ENCODE data around the gene NPPB. TPM values are rescaled to one million over a fixed set of nuclear protein-coding genes. Genes with fewer than 3 reads are reported as not detected.

NPPB gene
- total and polyA plus RNA-seq, 2 of the 8 experiments (the other 6 are each of a cell fraction or from before 2014, with no cell fraction given), result 0.36 to 0.91 TPM

DNA sequence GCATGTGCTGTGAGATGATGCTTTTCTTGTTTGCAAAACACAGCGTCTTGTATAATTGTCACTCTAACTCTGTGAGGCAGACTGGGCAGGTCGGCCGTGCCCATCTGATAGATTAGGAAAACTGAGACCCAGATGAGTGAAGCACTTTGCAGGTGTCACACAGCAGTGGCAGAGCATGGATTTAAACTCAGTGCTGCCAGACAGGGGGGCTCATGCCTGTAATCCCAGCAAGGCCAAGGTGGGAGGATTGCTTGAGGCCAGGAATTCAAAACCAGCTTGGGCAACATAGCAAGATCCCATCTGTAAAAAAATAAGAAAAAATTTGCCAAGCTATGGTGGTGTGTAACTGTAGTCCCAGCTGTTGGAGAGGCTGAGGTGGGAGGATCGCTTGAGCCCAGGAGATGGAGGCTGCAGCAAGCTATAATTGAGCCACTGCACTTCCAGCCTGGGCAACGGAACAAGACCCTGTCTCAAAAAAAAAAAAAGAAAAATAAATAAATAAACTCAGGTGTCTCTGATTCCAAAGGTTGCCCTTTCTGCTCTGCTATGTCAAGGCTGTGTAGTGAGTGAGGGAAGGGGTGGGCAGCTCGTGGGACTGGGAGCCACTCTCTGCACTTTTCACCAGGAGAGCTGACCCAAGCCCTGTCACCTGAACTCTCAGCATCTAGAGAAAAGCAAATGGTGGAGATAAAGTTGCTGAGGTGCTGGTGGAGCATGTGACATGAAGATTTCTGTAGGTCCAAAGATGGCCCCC, 32.9 kb upstream of the NPPB start:
- no peak overlapping the region for H2BK12ac ChIP-seq (ENCODE audit: low read depth, low read length)
- TF ChIP-seq HDAC6 (IDR thresholded peaks at IDR 0.05; ENCODE audit: low read depth, low read length), result no peak
- TF ChIP-seq POLR2A (IDR thresholded peaks at IDR 0.05; ENCODE audit: control extremely low read depth in 1 of 2, low read depth in 2 of 2, low read length in 2 of 2), result no peak
- peak; percentile 75; the same call in 1 of the 2 replicates for TF ChIP-seq KDM1A (IDR thresholded peaks at IDR 0.05; ENCODE audit: borderline replicate concordance, low read length)
- TF ChIP-seq CHD1 (IDR thresholded peaks at IDR 0.05; ENCODE audit: low read depth, low read length), result no peak
- TF ChIP-seq SIX5 (IDR thresholded peaks at IDR 0.05; ENCODE audit: low read depth, low read length), result no peak
- CTCF ChIA-PET (ENCODE audit: partially characterized antibody), result interaction anchor here (0.6 to 4.9 kb wide), 22 partner anchors 10 to 658 kb away, joined by 3 to 67 read pairs (median 6); no protein-coding TSS in a partner anchor

More for the DNA sequence above, 32.9 kb upstream of the NPPB start:
- no peak overlapping the region for H3K4me3 ChIP-seq (ENCODE audit: extremely low read depth in 1 of 4, insufficient read depth in 2 of 4, low read depth in 3 of 4, low read length in 4 of 4)
- no peak overlapping the region for H3K18ac ChIP-seq (ENCODE audit: extremely low read depth, low read length)
- H3K23me2 ChIP-seq (ENCODE audit: low read depth, low read length), result peaks cover 5% of the 10 kb centered on the region; the same call in 1 of the 2 replicates
- no peak overlapping the region for H2BK15ac ChIP-seq (ENCODE audit: low read length)
- no peaks in the 10 kb centered on the region for H3K9me3 ChIP-seq (ENCODE audit: insufficient read depth in 2 of 2, low read depth in 1 of 2, low read length in 1 of 2)
- no peaks in the 10 kb centered on the region; the same call in 1 of the 2 replicates for H3K79me1 ChIP-seq (ENCODE audit: low read depth, low read length)
- H3K56ac ChIP-seq (replicated peaks; ENCODE audit: insufficient read length, low read depth, low read length), result no peak overlapping the region
- H3K27me3 ChIP-seq (replicated peaks in 1 of 4; ENCODE audit: control insufficient read depth in 3 of 4, extremely low read depth in 1 of 4, insufficient read depth in 3 of 4, low read length in 3 of 4), result no peaks in the 10 kb centered on the region
- no peak overlapping the region for H4K91ac ChIP-seq (replicated peaks; ENCODE audit: insufficient read length, low read length)
- no peak overlapping the region for H4K5ac ChIP-seq (ENCODE audit: insufficient read length, low read depth, low read length)
- H2BK20ac ChIP-seq (ENCODE audit: low read length), result no peak overlapping the region
- H2BK120ac ChIP-seq (replicated peaks; ENCODE audit: low read depth, low read length), result no peak overlapping the region
- no peak for DNase-seq (ENCODE audit: low read depth in 1 of 2, low spot score in 2 of 2)
- no peak overlapping the region for H2AK5ac ChIP-seq (ENCODE audit: low read depth, low read length)
- no peak overlapping the region for H3K4ac ChIP-seq (replicated peaks; ENCODE audit: insufficient read length, low read depth, low read length)
- H3K79me2 ChIP-seq (ENCODE audit: control insufficient read depth in 1 of 2, insufficient read depth in 2 of 2, low read length in 2 of 2), result no peaks in the 10 kb centered on the region
- no peak overlapping the region for H2BK5ac ChIP-seq (ENCODE audit: low read depth, low read length)
- POLR2A ChIA-PET (ENCODE audit: partially characterized antibody), result interaction anchor here (1.3 to 3.6 kb wide), 3 partner anchors 17 to 34 kb away, joined by 3 to 40 read pairs (median 6); no protein-coding TSS in a partner anchor
- no peak overlapping the region; the same call in 1 of the 2 replicates for H4K8ac ChIP-seq (ENCODE audit: extremely low read depth, insufficient read depth, low read length)
- H4K20me1 ChIP-seq (replicated peaks in 1 of 2; ENCODE audit: control insufficient read depth in 1 of 2, insufficient read depth in 2 of 2, low read length in 2 of 2), result no peaks in the 10 kb centered on the region
- 80% methylated on average over 6 of the region's 6 CpGs; no CpG with 5 or more reads in 1 of the 2 experiments for WGBS, 2 experiments (ENCODE audit: extremely low coverage in 1 of 2, insufficient coverage in 1 of 2, insufficient read length in 1 of 2, insufficient replicate concordance in 2 of 2, low coverage in 1 of 2, low lambda C conversion rate in 2 of 2, missing lambda C conversion rate in 1 of 2)
- no peaks in the 10 kb centered on the region for H3K36me3 ChIP-seq (ENCODE audit: control insufficient read depth in 2 of 4, insufficient read depth in 4 of 4, low read length in 3 of 4)
- H3K23ac ChIP-seq (ENCODE audit: insufficient read length), result no peak overlapping the region
- no peak for FAIRE-seq
- no peak overlapping the region for H3K9ac ChIP-seq (replicated peaks in 1 of 4; ENCODE audit: extremely low read depth in 1 of 4, low read depth in 3 of 4, low read length in 3 of 4)
- H3K14ac ChIP-seq (ENCODE audit: insufficient read length), result no peak overlapping the region
- peaks cover 0 to 3% (median 0%) of the 10 kb centered on the region in 4 experiments; a peak in 2 of 7 replicates for H3K4me1 ChIP-seq (replicated peaks in 1 of 4; ENCODE audit: control insufficient read depth in 3 of 4, insufficient read depth in 4 of 4, low read length in 3 of 4)
- no peak overlapping the region for H3K27ac ChIP-seq (ENCODE audit: low read depth, low read length)
- no peak overlapping the region for H3K4me2 ChIP-seq (ENCODE audit: insufficient read depth in 1 of 2, low read depth in 2 of 2, low read length in 2 of 2)
- H2AFZ ChIP-seq (ENCODE audit: low read length), result no peak overlapping the region

Measured in H1 (cell line).